ENCODE measurements around the gene DCTPP1.

- TF ChIP-seq POLR2A (IDR thresholded peaks at IDR 0.05) (no peak), CTCF (IDR thresholded peaks at IDR 0.05) (no peak)
Measured at GRCh38 chr16:30383521-30383920, 46.3 kb downstream of the DCTPP1 start.
